PC-3 (cell line): ENCODE data around the gene SCRT2.

Experiments used
- CTCF ChIP-seq: fragments of 300-600 bp; sonication (generic); conservative IDR thresholded peaks from 2 replicates; pipeline ENCODE4 v1.5.1; 2017; ENCODE audit warnings: antibody characterized with exemption, low read depth, mild to moderate bottlenecking, low read length
- EZH2 ChIP-seq: fragments of 300-600 bp; sonication (generic); IDR thresholded peaks from one replicate; pipeline ENCODE4 v1.6.1; 2017; ENCODE audit warnings: antibody characterized with exemption, mild to moderate bottlenecking, low read length; ENCODE audit not compliant: unreplicated experiment
- EZH2phosphoT487 ChIP-seq: fragments of 300-600 bp; sonication (generic); IDR thresholded peaks from 2 replicates; pipeline ENCODE4 v1.6.1; 2018; ENCODE audit warnings: mild to moderate bottlenecking, antibody characterized with exemption, low read length, borderline replicate concordance

GRCh38 chr20:676315-676937 lies 824 bp upstream of the SCRT2 start:
- TF ChIP-seq CTCF (no peak), EZH2phosphoT487 (no peak), EZH2 (no peak)
